ENCODE measurements around the gene MBOAT1. TPM values are rescaled to one million over a fixed set of nuclear protein-coding genes. Genes with fewer than 3 reads are reported as not detected.

MBOAT1 gene
- polyA plus RNA-seq, 3 donors = 6.8 to 59.1 (median 8.1) TPM

- H3K79me2 ChIP-seq (ENCODE audit: insufficient read depth, low read length) = peaks cover 89% of the 10 kb centered on the region
- no peaks in the 10 kb centered on the region for H3K27me3 ChIP-seq (ENCODE audit: control insufficient read depth in 2 of 2, insufficient read depth in 2 of 2, low read length in 2 of 2)
- Mint-ChIP-seq H3K36me3 (peaks cover 27 to 31% of the 10 kb centered on the region in 2 donors), H3K4me1 (peaks cover 46% of the 10 kb centered on the region), H3K4me3 (no peak overlapping the region), H3K9me3 (peaks cover 0 to 3% (median 0%) of the 10 kb centered on the region in 7 donors), H3K27me3 (ENCODE audit: low read depth in 3 of 3) (no peaks in the 10 kb centered on the region), H3K27ac (peak overlapping the region in 4 of 7 donors; percentile 30 to 82 (median 53))
- 89% methylated on average over 1 of the region's 3 CpGs for WGBS (ENCODE audit: insufficient coverage)
- TF ChIP-seq CTCF (IDR thresholded peaks at IDR 0.05) = no peak
- H3K4me3 ChIP-seq (replicated peaks in 1 of 3; ENCODE audit: low read depth in 2 of 3, low read length in 3 of 3) = no peak overlapping the region
- H3K36me3 ChIP-seq (replicated peaks in 1 of 2; ENCODE audit: control insufficient read depth in 1 of 2, insufficient read depth in 2 of 2, low read length in 2 of 2) = peaks cover 2 to 16% of the 10 kb centered on the region in 2 donors
- no peak overlapping the region for H3K4me2 ChIP-seq (replicated peaks; ENCODE audit: extremely low read depth, low read length, poor library complexity, severe bottlenecking)
- H3K9ac ChIP-seq (ENCODE audit: insufficient read depth, low read length, poor library complexity, severe bottlenecking) = no peak overlapping the region
- no peak overlapping the region for H2AFZ ChIP-seq (ENCODE audit: insufficient read depth, low read depth, low read length, poor library complexity, severe bottlenecking)
- intact Hi-C loops (cut with micrococcal nuclease) = no loop called here
- peaks cover 38% of the 10 kb centered on the region for H4K20me1 ChIP-seq (ENCODE audit: insufficient read depth, low read length)
- no peak for DNase-seq
- no peaks in the 10 kb centered on the region for H3K9me3 ChIP-seq (replicated peaks in 1 of 2; ENCODE audit: control insufficient read depth in 1 of 2, insufficient read depth in 1 of 2, low read length in 2 of 2)
- peaks cover 18 to 32% of the 10 kb centered on the region in 2 donors for H3K4me1 ChIP-seq (ENCODE audit: control insufficient read depth in 1 of 2, insufficient read depth in 2 of 2, low read length in 2 of 2)
- H3K27ac ChIP-seq (ENCODE audit: low read depth in 1 of 2, low read length in 2 of 2) = peak overlapping the region in 1 of 2 donors; percentile 20
These were observed 15.0 kb downstream of the MBOAT1 start for GRCh38 chr6:20197251-20197650.

- Histone ChIP-seq H4K20me1 (ENCODE audit: insufficient read depth, low read length) (peaks cover 76% of the 10 kb centered on the region), H3K27me3 (ENCODE audit: control insufficient read depth in 2 of 2, insufficient read depth in 2 of 2, low read length in 2 of 2) (no peaks in the 10 kb centered on the region), H3K4me3 (replicated peaks in 1 of 3; ENCODE audit: low read depth in 2 of 3, low read length in 3 of 3) (no peak overlapping the region), H3K4me2 (replicated peaks; ENCODE audit: extremely low read depth, low read length, poor library complexity, severe bottlenecking) (no peak overlapping the region), H3K36me3 (replicated peaks in 1 of 2; ENCODE audit: control insufficient read depth in 1 of 2, insufficient read depth in 2 of 2, low read length in 2 of 2) (peaks cover 2 to 26% of the 10 kb centered on the region in 2 donors), H2AFZ (ENCODE audit: insufficient read depth, low read depth, low read length, poor library complexity, severe bottlenecking) (no peak overlapping the region), H3K4me1 (ENCODE audit: control insufficient read depth in 1 of 2, insufficient read depth in 2 of 2, low read length in 2 of 2) (peaks cover 0 to 5% of the 10 kb centered on the region in 2 donors), H3K27ac (ENCODE audit: low read depth in 1 of 2, low read length in 2 of 2) (no peak overlapping the region), H3K79me2 (ENCODE audit: insufficient read depth, low read length) (peaks cover 89% of the 10 kb centered on the region), H3K9ac (ENCODE audit: insufficient read depth, low read length, poor library complexity, severe bottlenecking) (no peak overlapping the region), H3K9me3 (replicated peaks in 1 of 2; ENCODE audit: control insufficient read depth in 1 of 2, insufficient read depth in 1 of 2, low read length in 2 of 2) (no peaks in the 10 kb centered on the region)
- Mint-ChIP-seq H3K36me3 (peaks cover 25 to 33% of the 10 kb centered on the region in 2 donors), H3K4me3 (no peak overlapping the region), H3K4me1 (peaks cover 20% of the 10 kb centered on the region), H3K27ac (no peak overlapping the region), H3K27me3 (ENCODE audit: low read depth in 3 of 3) (peaks cover 0 to under 1% (median 0%) of the 10 kb centered on the region in 3 donors), H3K9me3 (peaks cover 0 to 11% (median 0%) of the 10 kb centered on the region in 7 donors)
- no peak for TF ChIP-seq CTCF (IDR thresholded peaks at IDR 0.05)
- WGBS (ENCODE audit: insufficient coverage) = 83% methylated on average over 1 of the region's 4 CpGs
- intact Hi-C loops (cut with micrococcal nuclease) = no loop called here
- DNase-seq = no peak
These were observed 19.6 kb downstream of the MBOAT1 start for GRCh38 chr6:20192625-20193024.
